Activated CD4-positive, alpha-beta T cell treated with anti-CD3 and anti-CD28 coated beads, Interleukin-2, amount 50 U/mL, for 1 hour (primary cell): Measurements from ENCODE around the gene OLIG1.

ENCODE experiments used
- DNase-seq: peaks from one replicate; pipeline ENCODE4 v3.0.0-alpha.2; 2020

Gene OLIG1

GRCh38 chr21:33031152-33031911 lies 38.6 kb upstream of the OLIG1 start:
- DNase-seq, result no peak

- DNase-seq, result no peak
These were observed 37.4 kb upstream of the OLIG1 start for GRCh38 chr21:33032434-33033047.

- no peak for DNase-seq
These were observed 36.6 kb upstream of the OLIG1 start for GRCh38 chr21:33033094-33033951.

- no peak for DNase-seq
These were observed 36.0 kb upstream of the OLIG1 start for GRCh38 chr21:33033961-33034413.

- no peak for DNase-seq
These were observed 34.8 kb upstream of the OLIG1 start for GRCh38 chr21:33035147-33035546.

GRCh38 chr21:33036430-33037162 lies 33.3 kb upstream of the OLIG1 start:
- DNase-seq, result no peak

- no peak for DNase-seq
These were observed 32.4 kb upstream of the OLIG1 start for GRCh38 chr21:33037501-33037900.

GRCh38 chr21:33039536-33039935 lies 30.4 kb upstream of the OLIG1 start:
- DNase-seq, result no peak

GRCh38 chr21:33040215-33040614 lies 29.7 kb upstream of the OLIG1 start:
- DNase-seq, result no peak

- DNase-seq, result no peak
These were observed 28.0 kb upstream of the OLIG1 start for GRCh38 chr21:33041981-33042380.

- no peak for DNase-seq
These were observed 27.1 kb upstream of the OLIG1 start for GRCh38 chr21:33042812-33043211.

- no peak for DNase-seq
These were observed 23.5 kb upstream of the OLIG1 start for GRCh38 chr21:33046455-33046854.

- DNase-seq, result no peak
These were observed 22.7 kb upstream of the OLIG1 start for GRCh38 chr21:33047231-33047630.

- no peak for DNase-seq
These were observed 18.0 kb upstream of the OLIG1 start for GRCh38 chr21:33051925-33052324.

GRCh38 chr21:33053951-33054350 lies 16.0 kb upstream of the OLIG1 start:
- DNase-seq, result no peak

GRCh38 chr21:33055991-33056390 lies 13.9 kb upstream of the OLIG1 start:
- DNase-seq, result no peak

- DNase-seq, result no peak
These were observed 12.5 kb upstream of the OLIG1 start for GRCh38 chr21:33057385-33057940.

- no peak for DNase-seq
These were observed 11.4 kb upstream of the OLIG1 start for GRCh38 chr21:33058527-33058926.

- DNase-seq, result no peak
These were observed 11.0 kb upstream of the OLIG1 start for GRCh38 chr21:33058957-33059356.

- DNase-seq, result no peak
These were observed 10.5 kb upstream of the OLIG1 start for GRCh38 chr21:33059380-33059841.

GRCh38 chr21:33061233-33061632 lies 8.7 kb upstream of the OLIG1 start:
- DNase-seq, result no peak

GRCh38 chr21:33063375-33063883 lies 6.5 kb upstream of the OLIG1 start:
- DNase-seq, result no peak
